Endothelial cell of umbilical vein (primary cell): ENCODE measurements around the gene MYOM3. TPM values are rescaled to one million over a fixed set of nuclear protein-coding genes. Genes with fewer than 3 reads are reported as not detected.

Source experiments
- BruUV-seq: library from RNA; stranded (reverse); fragments of 400-500 nt; replicated peaks from 2 replicates; lab custom pipeline; 2021; lab: Mats Ljungman, UMichigan
- CTCF ChIA-PET: fragments of 300-600, 350-600 bp; sonication (Branson Sonifier 250); formaldehyde crosslinking; loops from one replicate; lab custom pipeline; 2021; ENCODE audit warnings: antibody characterized with exemption, inconsistent platforms; lab: Charles Lee
- POLR2A ChIA-PET: fragments of 300-600, 350-600 bp; sonication (Branson Sonifier 250); formaldehyde crosslinking; loops from one replicate; lab custom pipeline; 2021; ENCODE audit warnings: antibody characterized with exemption, inconsistent platforms; lab: Charles Lee
- DNase-seq: peaks from one replicate; pipeline ENCODE4 v3.0.0-alpha.2; 2011; ENCODE audit warnings: low read depth, low spot score
- FAIRE-seq: peaks from 2 replicates; lab custom pipeline; 2011; peaks lifted over from hg19 to GRCh38; lab: Jason Lieb, UNC
- H2AFZ ChIP-seq: 2 replicates; pipeline ENCODE4 v1.6.0; 2012; ENCODE audit warnings: low read depth, low read length, control low read depth, inconsistent platforms
- H3K27ac ChIP-seq: 2 replicates; pipeline ENCODE4 v1.5.1; 2011; ENCODE audit warnings: low read depth, mild to moderate bottlenecking, control low read depth, low read length, moderate library complexity; ENCODE audit not compliant: insufficient read depth
- H3K27me3 ChIP-seq, 2 experiments: 2 replicates each; pipeline versions ENCODE4 v1.6.0 to v1.6.1; 2011; ENCODE audit warnings: low read length in 2 of 2, mixed read lengths in 1 of 2; ENCODE audit not compliant: control insufficient read depth in 2 of 2, insufficient read depth in 2 of 2
- H3K36me3 ChIP-seq, 2 experiments: 2 replicates in 1 of 2; 3 replicates in 1 of 2; pipeline ENCODE4 v1.5.1; 2011; ENCODE audit warnings: low read length in 2 of 2, mild to moderate bottlenecking in 1 of 2, moderate library complexity in 1 of 2; ENCODE audit not compliant: control insufficient read depth in 2 of 2, insufficient read depth in 2 of 2; ENCODE audit errors: extremely low read depth in 1 of 2
- H3K4me1 ChIP-seq: 3 replicates; pipeline ENCODE4 v1.5.1; 2011; ENCODE audit warnings: mild to moderate bottlenecking, low read length; ENCODE audit not compliant: control insufficient read depth, insufficient read depth; ENCODE audit errors: extremely low read depth
- H3K4me2 ChIP-seq: 2 replicates; pipeline ENCODE4 v1.6.1; 2011; ENCODE audit warnings: low read length, control low read depth, mixed read lengths; ENCODE audit not compliant: insufficient read depth
- H3K4me3 ChIP-seq, 3 experiments: fragments of 200-600 bp in 1 of 3; sonication (generic), shearing (Covaris generic) in 1 of 3; replicated peaks in 1 of 3; 2 replicates each; pipeline ENCODE4 v1.5.1; 2011 to 2016; ENCODE audit warnings: control low read depth in 3 of 3, low read length in 3 of 3, mild to moderate bottlenecking in 2 of 3, inconsistent platforms in 1 of 3, low read depth in 1 of 3, moderate library complexity in 1 of 3; ENCODE audit not compliant: insufficient read depth in 1 of 3
- H3K79me2 ChIP-seq: 2 replicates; pipeline ENCODE4 v1.6.0; 2012; ENCODE audit warnings: low read length, inconsistent platforms; ENCODE audit not compliant: control insufficient read depth, insufficient read depth
- H3K9ac ChIP-seq: replicated peaks from 2 replicates; pipeline ENCODE3; 2011; ENCODE audit warnings: low read length, control low read depth; ENCODE audit not compliant: insufficient read depth; ENCODE audit errors: extremely low read depth
- H3K9me1 ChIP-seq: replicated peaks from 3 replicates; pipeline ENCODE4 v1.6.0; 2011; ENCODE audit warnings: mild to moderate bottlenecking, low read length; ENCODE audit not compliant: control insufficient read depth, insufficient read depth; ENCODE audit errors: extremely low read depth
- H3K9me3 ChIP-seq: replicated peaks from 2 replicates; pipeline ENCODE4 v1.5.1; 2012; ENCODE audit warnings: low read length, inconsistent platforms; ENCODE audit not compliant: control insufficient read depth, insufficient read depth
- H4K20me1 ChIP-seq: replicated peaks from 2 replicates; pipeline ENCODE3; 2011; ENCODE audit warnings: mild to moderate bottlenecking, low read length; ENCODE audit not compliant: control insufficient read depth, insufficient read depth; ENCODE audit errors: extremely low read depth
- CTCF ChIP-seq, 2 donors: IDR thresholded peaks; 1 replicate in 1 of 2; 2 replicates in 1 of 2; pipeline ENCODE4 v1.5.1; 2011; ENCODE audit warnings: low read length in 2 of 2, mild to moderate bottlenecking in 2 of 2, moderate library complexity in 2 of 2, control low read depth in 1 of 2, inconsistent platforms in 1 of 2, low read depth in 1 of 2; ENCODE audit not compliant: insufficient read depth in 1 of 2; ENCODE audit errors: extremely low read depth in 1 of 2
- FOS ChIP-seq: IDR thresholded peaks from 2 replicates; pipeline ENCODE4 v1.6.1; 2011; ENCODE audit warnings: mild to moderate bottlenecking, low read length, moderate library complexity, borderline replicate concordance; ENCODE audit not compliant: insufficient read depth
- GATA2 ChIP-seq: IDR thresholded peaks from 2 replicates; pipeline ENCODE4 v1.7.0; 2011; ENCODE audit warnings: low read depth, mild to moderate bottlenecking, moderate library complexity, mixed read lengths, low read length; ENCODE audit not compliant: insufficient read length, insufficient read depth
- JUN ChIP-seq: IDR thresholded peaks from 2 replicates; pipeline ENCODE4 v1.6.1; 2011; ENCODE audit warnings: borderline replicate concordance, low read depth; ENCODE audit not compliant: insufficient read length, insufficient read depth
- MAX ChIP-seq: IDR thresholded peaks from 2 replicates; pipeline ENCODE4 v1.6.1; 2011; ENCODE audit not compliant: insufficient read depth, insufficient read length
- MYC ChIP-seq: IDR thresholded peaks from one replicate; pipeline ENCODE4 v1.6.1; 2011; ENCODE audit warnings: mild to moderate bottlenecking, low read depth, low read length
- POLR2A ChIP-seq: IDR thresholded peaks from 2 replicates; pipeline ENCODE4 v1.6.1; 2012; ENCODE audit warnings: low read depth, mild to moderate bottlenecking, control low read depth, low read length
- dilution Hi-C: fragments of 300-500 bp; cut with MboI; formaldehyde crosslinking; loops from one replicate; pipeline ENCODE4 v1.15.0; 2019; ENCODE audit warnings: low sequenced_read_pairs; ENCODE audit not compliant: extremely low pct_ligation_motif_present
- intact Hi-C: fragments of 100-400 bp; cut with micrococcal nuclease; formaldehyde crosslinking; loops from one replicate; pipeline ENCODE4 v1.10.0; 2022
- polyA plus RNA-seq, 4 experiments: library from polyadenylated mRNA; depleted of rRNA in 3 of 4; stranded (reverse) in 3 of 4; unstranded in 1 of 4; fragments of >200 nt; gene quantifications; 2 replicates each; pipeline versions ENCODE4 v1.2.1 to v1.2.3, GENCODE V29; 2011 to 2012; ENCODE audit warnings: missing spikeins in 1 of 4
- total RNA-seq: library from RNA; stranded (reverse); gene quantifications from 2 replicates; pipeline ENCODE4 v1.2.3, GENCODE V29; 2021

Gene MYOM3
- total and polyA plus RNA-seq, 2 donors (not counting 3 experiments of a cell fraction or from before 2014, with no cell fraction given): 0.11 to 0.40 TPM

GRCh38 chr1:24161270-24161669 is 49.3 kb upstream of the MYOM3 start:
- dilution Hi-C loops: no loop called here
- POLR2A ChIA-PET: no interaction called here
- H3K4me3 ChIP-seq: no peak overlapping the region

More at GRCh38 chr1:24161270-24161669, 49.3 kb upstream of the MYOM3 start:
- DNase-seq (no peak), FAIRE-seq (no peak)
- Histone ChIP-seq H3K9me3 (no peaks in the 10 kb centered on the region), H3K4me2 (no peak overlapping the region), H4K20me1 (no peaks in the 10 kb centered on the region), H3K79me2 (no peaks in the 10 kb centered on the region), H3K27me3 (peaks cover 2 to 3% of the 10 kb centered on the region in 2 experiments), H3K36me3 (no peaks in the 10 kb centered on the region), H3K4me1 (no peaks in the 10 kb centered on the region), H3K9ac (no peak overlapping the region), H3K27ac (no peak overlapping the region), H3K9me1 (no peaks in the 10 kb centered on the region), H2AFZ (no peak overlapping the region)
- BruUV-seq: no TSS peak
- CTCF ChIA-PET: interaction anchor here (1.1 to 2.0 kb wide), 2 partner anchors 9 to 11 kb away, joined by 3 to 17 read pairs; no protein-coding TSS in a partner anchor
- TF ChIP-seq JUN (no peak), MAX (no peak), FOS (no peak), MYC (no peak), GATA2 (no peak), POLR2A (no peak), CTCF (IDR thresholded peaks at IDR 0.05; ENCODE audit: extremely low read depth in 1 of 2, insufficient read depth in 1 of 2, low read depth in 1 of 2, low read length in 2 of 2) (no peak)
- intact Hi-C loops: no loop called here
